Lower leg skin (tissue), 3 donors: ENCODE data around the gene SH3BP2.

Experiments
- CTCF ChIP-seq, 3 donors: fragments of 450-650 bp; IDR thresholded peaks; one replicate each; pipeline ENCODE4 v1.5.1; 2016; ENCODE audit warnings: antibody characterized with exemption in 3 of 3, mild to moderate bottlenecking in 3 of 3, moderate library complexity in 2 of 3
- POLR2A ChIP-seq, 2 donors: fragments of 450-650 bp; IDR thresholded peaks; one replicate each; pipeline ENCODE4 v1.6.1; 2016 to 2017; ENCODE audit warnings: antibody characterized with exemption in 2 of 2, mild to moderate bottlenecking in 1 of 2, moderate library complexity in 1 of 2

GRCh38 chr4:2756691-2757350 lies 36.1 kb upstream of the SH3BP2 start:
- TF ChIP-seq POLR2A (IDR thresholded peaks at IDR 0.05) (no peak), CTCF (IDR thresholded peaks at IDR 0.05) (no peak)
